IPS DF 4.7 (cell line): ENCODE data around the gene ATCAY.

Source experiments
- DNase-seq: peaks from one replicate; pipeline ENCODE4 v3.0.0-alpha.2; 2013; ENCODE audit warnings: low spot score; ENCODE audit errors: extremely low read depth

ATCAY gene

DNA sequence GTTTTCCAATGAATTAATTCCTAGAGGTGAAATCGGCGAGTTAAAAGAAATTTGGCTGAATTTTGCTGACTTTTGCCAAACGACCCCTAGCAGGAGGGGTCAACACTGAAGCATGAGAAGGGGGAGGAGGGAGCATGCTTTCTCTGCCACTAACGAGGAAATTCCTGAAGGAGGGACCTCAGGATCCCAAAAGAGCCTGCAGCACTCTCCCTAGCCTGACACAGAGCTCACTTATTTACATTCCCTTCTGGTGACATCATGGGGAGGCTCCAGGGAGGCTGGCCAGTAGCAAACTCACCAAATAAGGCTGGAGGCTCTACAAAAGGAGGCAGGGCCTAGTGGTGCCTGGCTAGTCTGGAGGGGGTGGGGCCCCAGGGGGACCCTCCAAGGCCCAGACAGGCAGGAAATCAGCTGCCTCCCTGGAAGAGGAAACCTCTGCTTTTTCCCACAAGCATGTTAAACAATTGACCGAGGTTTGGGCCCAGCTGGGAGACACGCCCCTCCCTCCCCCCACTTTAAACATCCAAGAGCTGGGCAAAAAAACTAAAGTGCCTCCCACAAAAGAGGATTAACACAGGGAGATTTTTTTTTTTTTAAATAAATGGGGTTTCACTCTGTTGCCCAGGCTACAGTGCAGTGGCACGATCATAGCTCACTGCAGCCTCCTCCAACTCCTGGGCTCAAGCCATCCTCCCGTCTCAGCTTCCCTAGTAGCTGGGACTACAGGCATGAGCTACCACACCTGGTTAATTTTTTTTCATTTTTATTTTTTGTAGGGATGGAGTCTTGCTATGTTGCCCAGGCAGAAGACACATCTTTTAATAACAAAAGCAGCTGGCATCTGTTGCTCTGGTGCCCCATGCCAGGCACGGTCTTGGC, 88.3 kb downstream of the ATCAY start:
- peak; percentile 94 for DNase-seq

DNA sequence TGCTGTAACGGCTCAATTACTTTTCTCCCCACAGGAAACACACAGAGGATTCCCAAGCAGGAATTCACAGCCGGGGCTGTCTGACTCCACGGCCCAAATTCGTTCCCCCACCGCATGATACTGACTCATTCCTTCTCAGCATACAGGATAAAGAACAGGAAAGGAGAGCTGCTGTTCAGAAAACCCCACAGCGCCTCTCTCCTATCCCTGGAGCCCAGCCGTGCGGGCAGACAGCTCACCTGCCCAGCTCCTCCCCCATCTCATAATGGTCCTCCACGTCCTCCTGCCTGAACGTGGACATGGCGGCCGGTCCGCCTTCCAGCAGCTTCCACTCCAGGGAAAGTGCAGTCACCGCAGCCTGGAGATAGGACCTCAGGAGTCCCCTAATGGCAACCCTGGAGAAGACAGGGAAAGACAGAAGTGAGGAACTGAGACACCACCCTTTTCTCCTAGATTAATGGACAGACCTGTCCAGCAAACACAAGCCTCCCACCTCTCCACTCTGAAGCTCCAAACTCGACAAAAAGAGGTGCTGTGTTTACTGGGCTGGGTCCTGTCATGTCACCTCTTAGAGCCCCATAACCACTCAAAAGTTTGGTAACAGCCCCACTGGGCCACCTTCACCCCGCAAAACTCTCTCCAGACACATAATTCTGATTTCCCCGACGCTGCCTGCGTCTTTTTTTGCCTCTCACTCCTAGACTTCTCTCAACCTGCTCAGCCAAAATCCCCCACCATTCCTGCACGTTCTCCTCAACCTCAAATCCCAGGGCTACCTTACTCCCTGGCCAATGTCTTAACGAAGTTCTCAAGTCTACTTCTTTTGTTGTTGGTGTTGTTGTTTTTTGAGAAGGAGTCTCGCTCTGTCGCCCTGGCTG, 89.2 kb downstream of the ATCAY start:
- no peak for DNase-seq

- DNase-seq: no peak
Observed at GRCh38 chr19:3970313-3970807, 89.9 kb downstream of the ATCAY start.

- DNase-seq: peak; percentile 93
Observed at GRCh38 chr19:3970808-3971598, 90.5 kb downstream of the ATCAY start, which contains the start of gene DAPK3. Gene DAPK3, minus strand, starts transcription at chr19:3971099. Its CDS starts 1,364 bp downstream, at chr19:3969735.

DNA sequence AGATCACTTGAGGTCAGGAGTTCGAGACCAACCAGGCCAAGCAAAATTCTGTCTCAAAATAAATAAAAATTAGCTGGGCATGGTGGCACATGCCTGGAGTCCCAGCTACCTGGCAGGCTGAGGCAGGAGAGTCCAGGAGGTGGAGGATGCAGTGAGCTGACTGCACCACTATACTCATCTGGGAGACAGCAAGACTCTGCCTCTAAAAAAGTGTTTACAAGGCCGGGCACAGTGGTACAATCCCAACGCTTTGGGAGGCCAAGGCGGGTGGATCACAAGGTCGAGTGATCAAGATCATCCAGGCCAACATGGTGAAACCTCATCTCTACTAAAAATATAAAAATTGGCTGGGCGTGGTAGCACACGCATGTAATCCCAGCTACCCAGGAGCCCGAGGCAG, 94.7 kb downstream of the ATCAY start:
- no peak for DNase-seq

GRCh38 chr19:3975637-3976087, 95.2 kb downstream of the ATCAY start:
- no peak for DNase-seq

DNA sequence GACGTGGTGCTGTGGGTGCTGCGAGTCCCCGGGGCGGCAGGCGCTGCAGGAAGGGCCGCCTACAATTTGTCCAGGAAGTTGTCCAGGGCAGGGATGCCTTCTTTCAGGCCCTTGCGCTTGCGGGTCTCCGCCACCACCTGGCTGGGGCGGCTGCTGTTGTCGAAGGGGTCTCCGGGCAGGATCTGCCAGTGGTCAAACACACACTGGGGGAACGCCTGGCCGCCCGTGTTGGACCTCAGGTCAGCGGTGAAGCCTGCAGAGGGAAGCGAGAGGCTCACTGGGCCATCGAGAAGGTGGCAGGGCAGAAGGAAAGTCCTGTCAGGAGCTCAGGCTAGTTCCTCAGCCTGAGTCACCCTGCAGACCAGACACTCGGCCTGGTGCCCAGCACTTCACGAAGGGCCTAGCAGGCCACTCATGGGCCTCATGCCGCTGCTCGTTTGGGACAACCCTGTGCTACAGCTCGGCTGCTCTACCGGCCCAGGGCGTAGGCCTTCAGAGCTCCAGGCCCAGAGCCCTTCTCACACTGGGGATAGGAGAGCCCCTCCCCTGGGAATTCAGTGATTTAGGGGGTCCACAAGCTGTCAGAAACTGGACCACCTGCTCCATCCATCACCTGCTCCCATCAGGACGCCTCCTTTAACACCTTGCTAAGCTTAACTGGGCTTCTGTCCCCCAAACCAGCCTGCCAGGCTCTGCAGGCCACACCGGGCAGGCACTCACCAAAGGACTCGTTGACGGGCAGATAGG, 96.2 kb downstream of the ATCAY start:
- DNase-seq: no peak
